HEK293 (cell line): ENCODE data around the gene MRPL44.

Experiments
- ATF2 ChIP-seq: fragments of 450-650 bp; formaldehyde crosslinking; IDR thresholded peaks from 2 replicates; pipeline ENCODE4 v1.5.1; 2016; ENCODE audit warnings: missing biosample characterization, missing genetic modification characterization, low read depth
- GLI4 ChIP-seq: fragments of 450-650 bp; formaldehyde crosslinking; IDR thresholded peaks from 2 replicates; pipeline ENCODE4 v1.5.1; 2016; ENCODE audit warnings: missing biosample characterization, missing genetic modification characterization
- INSM2 ChIP-seq: fragments of 450-650 bp; formaldehyde crosslinking; IDR thresholded peaks from 2 replicates; pipeline ENCODE4 v1.5.1; 2016; ENCODE audit warnings: missing biosample characterization, missing genetic modification characterization
- KLF17 ChIP-seq: fragments of 450-650 bp; formaldehyde crosslinking; IDR thresholded peaks from 2 replicates; pipeline ENCODE4 v1.5.1; 2016; ENCODE audit warnings: missing biosample characterization, missing genetic modification characterization
- KLF8 ChIP-seq: fragments of 450-650 bp; formaldehyde crosslinking; IDR thresholded peaks from 2 replicates; pipeline ENCODE4 v1.5.1; 2016; ENCODE audit warnings: missing biosample characterization, missing genetic modification characterization
- MYNN ChIP-seq: fragments of 450-650 bp; formaldehyde crosslinking; IDR thresholded peaks from 2 replicates; pipeline ENCODE4 v1.5.1; 2016; ENCODE audit warnings: missing biosample characterization, missing genetic modification characterization, borderline replicate concordance
- PRDM2 ChIP-seq: fragments of 450-650 bp; formaldehyde crosslinking; IDR thresholded peaks from 2 replicates; pipeline ENCODE4 v1.5.1; 2016; ENCODE audit warnings: missing biosample characterization, missing genetic modification characterization, borderline replicate concordance
- YY2 ChIP-seq: fragments of 450-650 bp; formaldehyde crosslinking; IDR thresholded peaks from 2 replicates; pipeline ENCODE4 v1.5.1; 2016; ENCODE audit warnings: missing biosample characterization, missing genetic modification characterization
- ZBTB11 ChIP-seq: fragments of 450-650 bp; formaldehyde crosslinking; conservative IDR thresholded peaks from 2 replicates; pipeline ENCODE4 v1.5.1; 2016; ENCODE audit warnings: low read depth, missing biosample characterization, missing genetic modification characterization
- ZBTB8A ChIP-seq: fragments of 450-650 bp; formaldehyde crosslinking; IDR thresholded peaks from 2 replicates; pipeline ENCODE4 v1.5.1; 2016; ENCODE audit warnings: missing biosample characterization, missing genetic modification characterization
- ZFP69B ChIP-seq: fragments of 450-650 bp; formaldehyde crosslinking; IDR thresholded peaks from 2 replicates; pipeline ENCODE4 v1.5.1; 2016; ENCODE audit warnings: missing biosample characterization, missing genetic modification characterization
- ZNF174 ChIP-seq: fragments of 450-650 bp; formaldehyde crosslinking; IDR thresholded peaks from 2 replicates; pipeline ENCODE4 v1.5.0; 2017; ENCODE audit warnings: missing biosample characterization, mild to moderate bottlenecking, missing genetic modification characterization
- ZNF2 ChIP-seq: fragments of 450-650 bp; formaldehyde crosslinking; IDR thresholded peaks from 2 replicates; pipeline ENCODE4 v1.5.1; 2016; ENCODE audit warnings: missing biosample characterization, missing genetic modification characterization
- ZNF214 ChIP-seq: fragments of 450-650 bp; formaldehyde crosslinking; IDR thresholded peaks from 2 replicates; pipeline ENCODE4 v1.5.1; 2017; ENCODE audit warnings: missing biosample characterization, mild to moderate bottlenecking, missing genetic modification characterization, borderline replicate concordance
- ZNF24 ChIP-seq: fragments of 450-650 bp; formaldehyde crosslinking; IDR thresholded peaks from 2 replicates; pipeline ENCODE4 v1.5.1; 2016; ENCODE audit warnings: missing biosample characterization, missing genetic modification characterization
- ZNF266 ChIP-seq: fragments of 450-650 bp; formaldehyde crosslinking; IDR thresholded peaks from 2 replicates; pipeline ENCODE4 v1.5.1; 2016; ENCODE audit warnings: missing biosample characterization, missing genetic modification characterization, low read depth
- ZNF366 ChIP-seq: fragments of 450-650 bp; formaldehyde crosslinking; conservative IDR thresholded peaks from 2 replicates; pipeline ENCODE4 v1.5.1; 2016; ENCODE audit warnings: missing biosample characterization, missing genetic modification characterization
- ZNF610 ChIP-seq: fragments of 450-650 bp; formaldehyde crosslinking; IDR thresholded peaks from 2 replicates; pipeline ENCODE4 v1.5.1; 2016; ENCODE audit warnings: missing biosample characterization, missing genetic modification characterization, borderline replicate concordance
- ZNF843 ChIP-seq: fragments of 450-650 bp; formaldehyde crosslinking; IDR thresholded peaks from 2 replicates; pipeline ENCODE4 v1.5.1; 2016; ENCODE audit warnings: missing biosample characterization, missing genetic modification characterization
- ZSCAN16 ChIP-seq: fragments of 450-650 bp; formaldehyde crosslinking; IDR thresholded peaks from 2 replicates; pipeline ENCODE4 v1.5.1; 2016; ENCODE audit warnings: missing biosample characterization, missing genetic modification characterization
- ZSCAN4 ChIP-seq: fragments of 450-650 bp; formaldehyde crosslinking; IDR thresholded peaks from 2 replicates; pipeline ENCODE4 v1.5.1; 2017; ENCODE audit warnings: missing biosample characterization, missing genetic modification characterization
- ZSCAN5A ChIP-seq: fragments of 450-650 bp; formaldehyde crosslinking; IDR thresholded peaks from 2 replicates; pipeline ENCODE4 v1.5.1; 2016; ENCODE audit warnings: missing biosample characterization, missing genetic modification characterization

The MRPL44 gene

GRCh38 chr2:223957092-223957851 lies at the start of gene MRPL44 (continued):
- TF ChIP-seq KLF17 (tag by site-specific recombination) (peak; percentile 91), ZNF2 (tag by site-specific recombination) (peak; percentile 97), ZSCAN5A (tag by site-specific recombination) (peak; percentile 99), ZNF214 (tag by site-specific recombination) (no peak), ZNF174 (tag by site-specific recombination) (no peak), INSM2 (tag by site-specific recombination) (peak; percentile 87), GLI4 (peak; percentile 95), ZNF266 (tag by site-specific recombination) (no peak), ZNF610 (tag by site-specific recombination) (peak; percentile 76), ATF2 (no peak), ZNF843 (peak; percentile 68), ZFP69B (tag by site-specific recombination) (peak; percentile 91), ZBTB8A (tag by site-specific recombination) (peak; percentile 97), ZSCAN16 (tag by site-specific recombination) (0 out of 2 replicates have a peak, but pooled peaks have one; percentile 40), PRDM2 (no peak), KLF8 (tag by site-specific recombination) (peak; percentile 99), ZNF24 (tag by site-specific recombination) (peak; percentile 87), YY2 (tag by site-specific recombination) (peak; percentile 98), ZNF366 (tag by site-specific recombination) (peak; percentile 77), ZBTB11 (tag by site-specific recombination) (peak; percentile 100), ZSCAN4 (tag by site-specific recombination) (peak; percentile 62; the same call in 1 of the 2 replicates), MYNN (peak; percentile 60; the same call in 1 of the 2 replicates)
